H1 (cell line): Measurements from ENCODE around the gene PTPN18. TPM values are rescaled to one million over a fixed set of nuclear protein-coding genes. Genes with fewer than 3 reads are reported as not detected.

Source experiments
- CTCF ChIA-PET: fragments of 300-600 bp; sonication (Branson Sonifier 250); formaldehyde crosslinking; loops from one replicate; lab custom pipeline; 2021; ENCODE audit not compliant: partially characterized antibody; lab: Charles Lee
- POLR2A ChIA-PET: fragments of 300-600 bp; sonication (Branson Sonifier 250); formaldehyde crosslinking; loops from one replicate; lab custom pipeline; 2021; ENCODE audit warnings: inconsistent platforms; ENCODE audit not compliant: partially characterized antibody; lab: Charles Lee
- DNase-seq, 2 experiments: peaks; one replicate each; pipeline versions ENCODE4 v3.0.0 to v3.0.0-alpha.2; 2010 to 2022; ENCODE audit warnings: low spot score in 2 of 2, low read depth in 1 of 2, mixed read lengths in 1 of 2
- FAIRE-seq: peaks from 2 replicates; lab custom pipeline; 2011; peaks lifted over from hg19 to GRCh38; lab: Jason Lieb, UNC
- H2AFZ ChIP-seq: 2 replicates; pipeline ENCODE4 v1.8.1; 2012; ENCODE audit warnings: low read length, inconsistent platforms
- H2AK5ac ChIP-seq: 2 replicates; pipeline ENCODE4 v1.6.1; 2013; ENCODE audit warnings: low read depth, low read length
- H2BK120ac ChIP-seq: replicated peaks from 2 replicates; pipeline ENCODE3; 2013; ENCODE audit warnings: low read depth, low read length, inconsistent platforms
- H2BK12ac ChIP-seq: 2 replicates; pipeline ENCODE4 v1.6.1; 2013; ENCODE audit warnings: low read depth, low read length
- H2BK15ac ChIP-seq: 2 replicates; pipeline ENCODE4 v1.6.1; 2013; ENCODE audit warnings: low read length
- H2BK20ac ChIP-seq: 2 replicates; pipeline ENCODE4 v1.6.1; 2013; ENCODE audit warnings: low read length
- H2BK5ac ChIP-seq: 2 replicates; pipeline ENCODE4 v1.6.1; 2013; ENCODE audit warnings: low read depth, low read length
- H3K14ac ChIP-seq: 2 replicates; pipeline ENCODE4 v1.6.1; 2013; ENCODE audit warnings: inconsistent platforms; ENCODE audit not compliant: insufficient read length
- H3K18ac ChIP-seq: 2 replicates; pipeline ENCODE4 v1.6.1; 2013; ENCODE audit warnings: low read length; ENCODE audit errors: extremely low read depth
- H3K23ac ChIP-seq: 2 replicates; pipeline ENCODE4 v1.6.1; 2013; ENCODE audit warnings: inconsistent platforms; ENCODE audit not compliant: insufficient read length
- H3K23me2 ChIP-seq: 2 replicates; pipeline ENCODE4 v1.6.1; 2013; ENCODE audit warnings: low read depth, low read length
- H3K27ac ChIP-seq: 2 replicates; pipeline ENCODE4 v1.6.1; 2011; ENCODE audit warnings: low read depth, low read length, inconsistent platforms
- H3K27me3 ChIP-seq, 4 experiments: replicated peaks in 1 of 4; 1 replicate in 1 of 4; 2 replicates in 3 of 4; pipeline versions ENCODE4 v1.6.1 to v1.8.1; 2011 to 2013; ENCODE audit warnings: low read length in 3 of 4, mild to moderate bottlenecking in 3 of 4, inconsistent platforms in 2 of 4, mixed read lengths in 2 of 4, moderate library complexity in 1 of 4; ENCODE audit not compliant: control insufficient read depth in 3 of 4, insufficient read depth in 3 of 4; ENCODE audit errors: extremely low read depth in 1 of 4
- H3K36me3 ChIP-seq, 4 experiments: 2 replicates each; pipeline versions ENCODE4 v1.6.1 to v1.8.1; 2011 to 2013; ENCODE audit warnings: mild to moderate bottlenecking in 4 of 4, low read length in 3 of 4, moderate library complexity in 2 of 4, control low read depth in 1 of 4, inconsistent platforms in 1 of 4; ENCODE audit not compliant: insufficient read depth in 4 of 4, control insufficient read depth in 2 of 4
- H3K4ac ChIP-seq: replicated peaks from 2 replicates; pipeline ENCODE3; 2013; ENCODE audit warnings: low read length, low read depth, mixed read lengths, inconsistent platforms; ENCODE audit not compliant: insufficient read length
- H3K4me1 ChIP-seq, 4 experiments: replicated peaks in 1 of 4; 1 replicate in 1 of 4; 2 replicates in 3 of 4; pipeline versions ENCODE4 v1.6.1 to v1.8.1; 2011 to 2013; ENCODE audit warnings: low read length in 3 of 4, inconsistent platforms in 2 of 4, mixed read lengths in 1 of 4; ENCODE audit not compliant: insufficient read depth in 4 of 4, control insufficient read depth in 3 of 4
- H3K4me2 ChIP-seq, 2 experiments: 2 replicates each; pipeline versions ENCODE4 v1.6.1 to v1.8.1; 2011 to 2013; ENCODE audit warnings: low read depth in 2 of 2, low read length in 2 of 2, control low read depth in 1 of 2, inconsistent platforms in 1 of 2, mild to moderate bottlenecking in 1 of 2; ENCODE audit not compliant: insufficient read depth in 1 of 2
- H3K4me3 ChIP-seq, 4 experiments: fragments of 200-600, 300-600 bp in 1 of 4; sonication (generic), shearing (Covaris generic), sonication (Bioruptor Twin) in 1 of 4; 2 replicates each; pipeline versions ENCODE4 v1.5.1 to v1.8.1; 2011 to 2016; ENCODE audit warnings: low read length in 4 of 4, low read depth in 3 of 4, control low read depth in 2 of 4, inconsistent platforms in 2 of 4, mild to moderate bottlenecking in 2 of 4, mixed read lengths in 1 of 4, moderate library complexity in 1 of 4; ENCODE audit not compliant: insufficient read depth in 2 of 4; ENCODE audit errors: extremely low read depth in 1 of 4
- H3K56ac ChIP-seq: replicated peaks from 2 replicates; pipeline ENCODE3; 2013; ENCODE audit warnings: low read depth, mild to moderate bottlenecking, mixed read lengths, low read length, inconsistent platforms; ENCODE audit not compliant: insufficient read length
- H3K79me1 ChIP-seq: 2 replicates; pipeline ENCODE4 v1.6.1; 2013; ENCODE audit warnings: low read depth, low read length, control low read depth
- H3K79me2 ChIP-seq, 2 experiments: 2 replicates each; pipeline versions ENCODE4 v1.6.1 to v1.8.1; 2012 to 2013; ENCODE audit warnings: low read length in 2 of 2, mild to moderate bottlenecking in 2 of 2, inconsistent platforms in 1 of 2; ENCODE audit not compliant: insufficient read depth in 2 of 2, control insufficient read depth in 1 of 2
- H3K9ac ChIP-seq, 4 experiments: replicated peaks in 1 of 4; 1 replicate in 1 of 4; 2 replicates in 3 of 4; pipeline versions ENCODE4 v1.6.1 to v1.8.1; 2011 to 2013; ENCODE audit warnings: low read depth in 3 of 4, low read length in 3 of 4, control low read depth in 2 of 4, mild to moderate bottlenecking in 2 of 4, moderate library complexity in 2 of 4, inconsistent platforms in 1 of 4; ENCODE audit errors: extremely low read depth in 1 of 4
- H3K9me3 ChIP-seq, 2 experiments: 2 replicates each; pipeline versions ENCODE4 v1.6.1 to v1.8.1; 2012 to 2013; ENCODE audit warnings: mild to moderate bottlenecking in 2 of 2, moderate library complexity in 2 of 2, control low read depth in 1 of 2, inconsistent platforms in 1 of 2, low read depth in 1 of 2, low read length in 1 of 2, mixed read lengths in 1 of 2; ENCODE audit not compliant: insufficient read depth in 2 of 2
- H4K20me1 ChIP-seq, 2 experiments: replicated peaks in 1 of 2; 2 replicates each; pipeline versions ENCODE3 to v1.8.1; 2011 to 2013; ENCODE audit warnings: inconsistent platforms in 2 of 2, low read length in 2 of 2, mild to moderate bottlenecking in 1 of 2; ENCODE audit not compliant: insufficient read depth in 2 of 2, control insufficient read depth in 1 of 2
- H4K5ac ChIP-seq: 2 replicates; pipeline ENCODE4 v1.6.1; 2013; ENCODE audit warnings: low read length, low read depth, mixed read lengths, inconsistent platforms; ENCODE audit not compliant: insufficient read length
- H4K8ac ChIP-seq: 2 replicates; pipeline ENCODE4 v1.8.0; 2013; ENCODE audit warnings: mild to moderate bottlenecking, moderate library complexity, low read length, inconsistent platforms; ENCODE audit not compliant: insufficient read depth; ENCODE audit errors: extremely low read depth
- H4K91ac ChIP-seq: replicated peaks from 2 replicates; pipeline ENCODE3; 2013; ENCODE audit warnings: low read length, mixed read lengths, inconsistent platforms; ENCODE audit not compliant: insufficient read length
- USF2 ChIP-seq: IDR thresholded peaks from 2 replicates; pipeline ENCODE4 v1.6.1; 2011; ENCODE audit warnings: low read length, improper control_type of control experiment
- WGBS, 2 experiments: shearing (Covaris generic) in 1 of 2; methylation state at CpG; one replicate each; pipeline versions ENCODE4 v1.1.6 to v1.1.7; 2013 to 2015; ENCODE audit warnings: low lambda C conversion rate in 2 of 2, mixed read lengths in 2 of 2, inconsistent platforms in 1 of 2, low coverage in 1 of 2, missing lambda C conversion rate in 1 of 2; ENCODE audit not compliant: insufficient replicate concordance in 2 of 2, insufficient coverage in 1 of 2, insufficient read length in 1 of 2; ENCODE audit errors: extremely low coverage in 1 of 2, missing lambda C conversion rate in 1 of 2; 5-methylcytosine and 5-hydroxymethylcytosine counted together
- polyA plus RNA-seq, 7 experiments: library from polyadenylated mRNA; depleted of rRNA in 3 of 7; stranded (reverse) in 5 of 7; unstranded in 2 of 7; fragments of >200 nt in 5 of 7; fragments of 200-250 nt in 2 of 7; gene quantifications; 1 replicate in 5 of 7; 2 replicates in 1 of 7; 4 replicates in 1 of 7; pipeline versions ENCODE4 v1.2.1 to v1.2.3, GENCODE V29; 2011 to 2013; ENCODE audit warnings: missing spikeins in 2 of 7, mixed read lengths in 2 of 7
- total RNA-seq: library from RNA; stranded (reverse); fragmentation: NEBNext Ultra II Directional; extraction: Animal tissue kit (Norgen Biotek cat#: 25700); gene quantifications from 2 replicates; pipeline ENCODE4 v1.2.1, GENCODE V29; 2021

The PTPN18 gene
- total and polyA plus RNA-seq, 2 of the 8 experiments (the other 6 are each of a cell fraction or from before 2014, with no cell fraction given): 13.2 to 14.7 TPM

DNA sequence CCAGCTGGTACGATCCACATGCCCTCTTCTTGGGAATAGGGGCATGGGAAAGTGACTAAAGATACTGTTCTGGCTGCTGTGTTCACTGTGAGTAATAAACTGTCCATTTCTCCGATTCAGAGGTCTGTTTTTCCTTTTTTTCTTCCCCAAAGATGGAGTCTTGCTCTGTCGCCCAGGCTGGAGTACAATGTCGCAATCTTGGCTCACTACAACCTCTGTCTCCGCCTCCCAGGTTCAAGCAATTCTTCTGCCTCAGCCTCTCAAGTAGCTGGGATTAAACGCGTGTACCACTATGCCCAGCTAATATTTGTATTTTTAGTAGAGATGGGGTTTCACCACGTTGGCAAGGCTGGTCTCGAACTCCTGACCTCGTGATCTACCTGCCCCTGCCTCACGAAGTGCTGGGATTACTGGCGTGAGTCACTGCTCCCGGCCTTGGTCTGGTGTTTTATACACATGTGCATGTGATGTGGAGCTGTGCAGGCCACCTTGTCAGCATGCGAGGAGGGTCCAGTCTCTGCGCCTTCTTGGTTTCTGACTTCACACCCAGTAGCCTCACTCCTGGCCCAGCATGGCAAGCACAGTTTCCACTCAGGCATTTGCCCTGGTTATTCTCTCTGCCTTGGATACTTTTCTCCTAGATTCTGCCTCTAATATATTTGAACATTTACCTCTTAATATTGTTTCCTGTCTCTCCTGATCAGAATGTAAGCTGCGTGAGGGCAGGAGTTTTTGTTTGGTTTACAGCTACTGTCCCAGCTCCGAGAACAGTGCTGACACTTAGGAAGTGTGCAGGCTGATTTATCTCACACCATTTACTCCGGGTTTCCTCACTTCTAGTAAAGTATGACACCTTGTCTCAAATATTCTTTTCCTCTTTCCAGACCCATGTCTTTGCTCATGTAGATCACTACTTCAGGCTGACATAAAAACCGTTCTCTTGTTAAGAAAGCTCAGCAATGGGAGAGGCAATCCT is 19.7 kb downstream of the PTPN18 start:
- H2BK120ac ChIP-seq: no peak overlapping the region
- no peak overlapping the region for H4K91ac ChIP-seq
- no peak overlapping the region for H3K4ac ChIP-seq
- no peak overlapping the region for H2BK15ac ChIP-seq
- H3K27me3 ChIP-seq: peaks cover 0 to 2% (median 0%) of the 10 kb centered on the region in 4 experiments; a peak in 1 of 7 replicates
- H3K23me2 ChIP-seq: peaks cover 3% of the 10 kb centered on the region; the same call in 1 of the 2 replicates
- H3K36me3 ChIP-seq: no peaks in the 10 kb centered on the region
- no peak overlapping the region for H3K23ac ChIP-seq
- no peak overlapping the region for H2BK5ac ChIP-seq
- H3K4me1 ChIP-seq: peaks cover 0 to 4% (median 3%) of the 10 kb centered on the region in 4 experiments; a peak in 4 of 7 replicates
- H3K18ac ChIP-seq: no peak overlapping the region
- H4K5ac ChIP-seq: no peak overlapping the region
- no peak overlapping the region for H3K4me3 ChIP-seq
- H3K9me3 ChIP-seq: no peaks in the 10 kb centered on the region
- DNase-seq (no peak), FAIRE-seq (no peak)
- H3K14ac ChIP-seq: no peak overlapping the region
- H3K79me2 ChIP-seq: no peaks in the 10 kb centered on the region
- H4K20me1 ChIP-seq: peaks cover 0 to 2% of the 10 kb centered on the region in 2 experiments
- ChIA-PET CTCF (interaction anchor here (0.9 to 1.7 kb wide), 3 partner anchors 10 to 19 kb away, joined by 3 to 4 read pairs (median 3); no protein-coding TSS in a partner anchor), POLR2A (interaction anchor here (0.6 kb wide), 1 partner anchor 18 kb away, joined by 3 read pairs; no protein-coding TSS in a partner anchor)
- H3K79me1 ChIP-seq: peaks cover 4% of the 10 kb centered on the region; the same call in 1 of the 2 replicates
- no peak for TF ChIP-seq USF2
- no peak overlapping the region for H3K56ac ChIP-seq
- H3K4me2 ChIP-seq: no peak overlapping the region
- no peak overlapping the region for H2AFZ ChIP-seq
- no peak overlapping the region for H2BK12ac ChIP-seq
- H4K8ac ChIP-seq: no peak overlapping the region
- no peak overlapping the region for H3K9ac ChIP-seq
- no peak overlapping the region for H2AK5ac ChIP-seq
- WGBS, 2 experiments: 89% methylated on average over 19 of the region's 19 CpGs; no CpG with 5 or more reads in 1 of the 2 experiments
- H3K27ac ChIP-seq: no peak overlapping the region
- H2BK20ac ChIP-seq: no peak overlapping the region
